Astrocyte (in vitro differentiated cells and primary cell): Measurements from ENCODE around the gene DPCD. TPM values are rescaled to one million over a fixed set of nuclear protein-coding genes. Genes with fewer than 3 reads are reported as not detected.

ENCODE experiments used
- DNase-seq: peaks from one replicate; pipeline ENCODE4 v3.0.0-alpha.2; 2010; ENCODE audit warnings: low read depth
- FAIRE-seq: peaks from 2 replicates; lab custom pipeline; 2011; peaks lifted over from hg19 to GRCh38; lab: Jason Lieb, UNC
- H2AFZ ChIP-seq: 2 replicates; pipeline ENCODE4 v1.6.0; 2012; ENCODE audit warnings: low read depth, low read length, inconsistent platforms
- H3K27ac ChIP-seq: 2 replicates; pipeline ENCODE4 v1.5.1; 2011; ENCODE audit warnings: low read depth, low read length, inconsistent platforms
- H3K27me3 ChIP-seq: 2 replicates; pipeline ENCODE4 v1.6.0; 2011; ENCODE audit warnings: low read length, inconsistent platforms; ENCODE audit not compliant: insufficient read depth
- H3K36me3 ChIP-seq: 2 replicates; pipeline ENCODE4 v1.5.1; 2011; ENCODE audit warnings: low read length, inconsistent platforms; ENCODE audit not compliant: insufficient read depth
- H3K4me1 ChIP-seq: 2 replicates; pipeline ENCODE4 v1.5.1; 2011; ENCODE audit warnings: low read length, inconsistent platforms; ENCODE audit not compliant: insufficient read depth
- H3K4me2 ChIP-seq: 2 replicates; pipeline ENCODE4 v1.6.0; 2012; ENCODE audit warnings: low read length, inconsistent platforms
- H3K4me3 ChIP-seq: 2 replicates; pipeline ENCODE4 v1.5.1; 2011; ENCODE audit warnings: low read depth, mild to moderate bottlenecking, low read length, inconsistent platforms; ENCODE audit not compliant: insufficient read depth
- H3K79me2 ChIP-seq: 2 replicates; pipeline ENCODE4 v1.6.0; 2012; ENCODE audit warnings: mild to moderate bottlenecking, low read length, inconsistent platforms; ENCODE audit not compliant: insufficient read depth
- H3K9ac ChIP-seq: 2 replicates; pipeline ENCODE4 v1.6.0; 2012; ENCODE audit warnings: mild to moderate bottlenecking, low read length, inconsistent platforms
- H3K9me3 ChIP-seq: 2 replicates; pipeline ENCODE4 v1.5.1; 2012; ENCODE audit warnings: low read depth, mild to moderate bottlenecking, low read length, inconsistent platforms; ENCODE audit not compliant: insufficient read depth
- H4K20me1 ChIP-seq: 2 replicates; pipeline ENCODE4 v1.6.0; 2012; ENCODE audit warnings: low read length, inconsistent platforms; ENCODE audit not compliant: insufficient read depth
- H3K27ac Mint-ChIP-seq: one replicate; pipeline ENCODE4 v1.8.0; 2021; ENCODE audit warnings: mild to moderate bottlenecking, mixed read lengths; ENCODE audit not compliant: unreplicated experiment
- H3K27me3 Mint-ChIP-seq: one replicate; pipeline ENCODE4 v1.8.0; 2021; ENCODE audit warnings: low read depth, mixed read lengths; ENCODE audit not compliant: unreplicated experiment
- H3K36me3 Mint-ChIP-seq: one replicate; pipeline ENCODE4 v1.8.0; 2021; ENCODE audit warnings: low read depth, mixed read lengths; ENCODE audit not compliant: unreplicated experiment
- H3K4me1 Mint-ChIP-seq: one replicate; pipeline ENCODE4 v1.8.0; 2021; ENCODE audit warnings: low read depth, mixed read lengths; ENCODE audit not compliant: unreplicated experiment
- H3K4me3 Mint-ChIP-seq: one replicate; pipeline ENCODE4 v1.8.0; 2021; ENCODE audit warnings: mild to moderate bottlenecking, moderate library complexity, mixed read lengths; ENCODE audit not compliant: unreplicated experiment
- H3K9me3 Mint-ChIP-seq: one replicate; pipeline ENCODE4 v1.8.0; 2021; ENCODE audit warnings: mild to moderate bottlenecking, mixed read lengths; ENCODE audit not compliant: unreplicated experiment
- CTCF ChIP-seq: IDR thresholded peaks from 2 replicates; pipeline ENCODE4 v1.5.1; 2011; ENCODE audit warnings: low read depth, mild to moderate bottlenecking, inconsistent platforms, low read length, moderate library complexity; ENCODE audit not compliant: insufficient read depth
- EZH2 ChIP-seq: IDR thresholded peaks from 2 replicates; pipeline ENCODE4 v1.6.1; 2012; ENCODE audit warnings: mild to moderate bottlenecking, low read length, inconsistent platforms; ENCODE audit not compliant: insufficient read depth
- total RNA-seq: library from RNA; stranded (reverse); gene quantifications from 2 replicates; pipeline ENCODE4 v1.2.1, GENCODE V29; 2021

Gene DPCD
- total RNA-seq, 1 donor from 2014 or later, result 39.4 TPM

GRCh38 chr10:101569622-101570427, 18.3 kb upstream of the DPCD start:
- Mint-ChIP-seq H3K27me3 (peaks cover 59% of the 10 kb centered on the region), H3K4me3 (peak overlapping the region; percentile 74), H3K36me3 (no peaks in the 10 kb centered on the region), H3K27ac (no peak overlapping the region), H3K9me3 (peaks cover 8% of the 10 kb centered on the region), H3K4me1 (no peaks in the 10 kb centered on the region)
- Histone ChIP-seq H3K36me3 (no peaks in the 10 kb centered on the region), H3K9me3 (peaks cover 8% of the 10 kb centered on the region), H3K4me3 (peak overlapping the region; percentile 66), H3K27me3 (peaks cover 24% of the 10 kb centered on the region), H3K27ac (no peak overlapping the region), H4K20me1 (no peaks in the 10 kb centered on the region), H3K4me1 (peaks cover 15% of the 10 kb centered on the region), H2AFZ (peak overlapping the region; percentile 91), H3K79me2 (no peaks in the 10 kb centered on the region), H3K9ac (peak overlapping the region; percentile 76), H3K4me2 (peak overlapping the region; percentile 99)
- DNase-seq (peak; percentile 8), FAIRE-seq (no peak)
- TF ChIP-seq CTCF, result peak; percentile 13
- peak; percentile 75 for TF ChIP-seq EZH2

DNA sequence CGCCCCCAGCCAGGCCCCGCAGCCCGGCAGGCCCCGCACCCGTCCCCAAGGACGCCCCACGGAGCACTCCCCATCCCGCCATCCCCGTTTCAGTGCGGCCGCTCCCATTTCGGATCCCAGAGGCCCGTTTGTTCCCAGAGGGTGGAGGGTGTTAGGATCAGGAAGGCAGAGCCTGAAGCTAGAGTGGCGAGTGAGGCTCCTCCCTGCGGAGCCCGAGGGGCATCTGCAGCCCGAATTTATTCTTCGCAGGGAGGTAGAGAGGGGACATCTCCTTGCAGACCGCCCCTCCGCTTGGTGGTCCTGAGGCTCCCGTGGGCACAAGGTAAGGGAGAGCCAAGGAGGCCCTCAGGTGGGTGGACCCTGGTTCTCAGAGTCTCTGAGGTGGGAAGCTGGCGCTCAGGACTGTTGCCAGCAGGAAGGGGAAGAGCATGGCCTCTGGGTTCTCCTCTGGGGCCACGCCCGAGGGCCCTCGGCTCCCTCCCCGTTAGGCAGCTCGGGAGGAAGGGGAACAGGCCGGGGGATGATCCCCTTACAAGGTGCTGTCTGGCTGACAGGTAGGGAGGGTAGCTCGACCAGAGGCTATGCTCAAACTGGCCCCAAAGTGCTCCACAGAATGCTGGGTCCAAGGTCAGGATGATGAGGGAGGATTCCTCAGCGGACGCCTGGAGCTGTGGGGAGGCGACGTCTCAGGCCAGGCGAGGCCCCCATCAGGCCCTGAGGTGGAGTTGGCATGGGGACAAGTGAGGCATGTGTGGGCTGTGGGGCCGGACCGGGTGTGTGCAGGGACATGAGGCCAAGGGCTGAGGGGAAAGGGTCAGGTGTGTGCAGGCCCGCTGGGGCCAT, 17.5 kb upstream of the DPCD start:
- no peaks in the 10 kb centered on the region for H3K4me1 Mint-ChIP-seq
- H3K4me3 Mint-ChIP-seq, result peak overlapping the region; percentile 60
- H4K20me1 ChIP-seq, result no peaks in the 10 kb centered on the region
- H3K9ac ChIP-seq, result peak overlapping the region; percentile 76
- no peak overlapping the region for H3K27ac ChIP-seq
- H3K27me3 Mint-ChIP-seq, result peaks cover 53% of the 10 kb centered on the region
- H3K36me3 Mint-ChIP-seq, result no peaks in the 10 kb centered on the region
- peak overlapping the region; percentile 66 for H3K4me3 ChIP-seq
- peaks cover 16% of the 10 kb centered on the region for H3K27me3 ChIP-seq
- no peak overlapping the region for H3K27ac Mint-ChIP-seq
- H3K4me1 ChIP-seq, result peaks cover 15% of the 10 kb centered on the region
- H2AFZ ChIP-seq, result peak overlapping the region; percentile 91
- H3K9me3 ChIP-seq, result peaks cover 8% of the 10 kb centered on the region
- no peaks in the 10 kb centered on the region for H3K79me2 ChIP-seq
- DNase-seq (no peak), FAIRE-seq (no peak)
- TF ChIP-seq CTCF, result no peak
- TF ChIP-seq EZH2, result no peak
- no peaks in the 10 kb centered on the region for H3K36me3 ChIP-seq
- H3K4me2 ChIP-seq, result peak overlapping the region; percentile 99
- peaks cover 8% of the 10 kb centered on the region for H3K9me3 Mint-ChIP-seq
